CD4-positive, alpha-beta T cell (primary cell): Measurements from ENCODE around the gene WDR41. TPM values are rescaled to one million over a fixed set of nuclear protein-coding genes. Genes with fewer than 3 reads are reported as not detected.
"Not testable (repeated sequence)": the region's sequence is repeated elsewhere in the genome, so short reads cannot be mapped to it uniquely, and the experiment has no call there.

Experiments used
- ATAC-seq: fragments of 200-7000 bp; cut with Tn5 transposase; one replicate; pipeline ENCODE4 v1.10.0; 2022; ENCODE audit warnings: mild to moderate bottlenecking; ENCODE audit not compliant: poor library complexity
- CTCF ChIA-PET: fragments of 350-600 bp; sonication (Branson Sonifier 250); formaldehyde crosslinking; loops from one replicate; lab custom pipeline; 2021; ENCODE audit warnings: antibody characterized with exemption, inconsistent platforms; lab: Charles Lee
- POLR2A ChIA-PET: fragments of 350-600 bp; sonication (Branson Sonifier 250); formaldehyde crosslinking; loops from one replicate; lab custom pipeline; 2021; ENCODE audit warnings: antibody characterized with exemption, inconsistent platforms; lab: Charles Lee
- DNase-seq, 14 experiments: peaks; one replicate each; pipeline ENCODE4 v3.0.0-alpha.2; 2013 to 2020; ENCODE audit warnings: mixed read lengths in 2 of 14
- H3K27ac ChIP-seq, 2 donors: one replicate each; pipeline versions ENCODE4 v1.5.1 to v1.7.0; 2013; ENCODE audit warnings: low read length in 2 of 2, low read depth in 1 of 2, mild to moderate bottlenecking in 1 of 2
- H3K27me3 ChIP-seq, 2 experiments: 1 replicate in 1 of 2; 2 replicates in 1 of 2; pipeline versions ENCODE4 v1.6.1 to v1.7.0; 2013; ENCODE audit warnings: low read length in 2 of 2, control low read depth in 1 of 2, mild to moderate bottlenecking in 1 of 2, moderate library complexity in 1 of 2; ENCODE audit not compliant: insufficient read depth in 2 of 2, control insufficient read depth in 1 of 2
- H3K36me3 ChIP-seq: one replicate; pipeline ENCODE4 v1.6.1; 2013; ENCODE audit warnings: low read length, control low read depth; ENCODE audit not compliant: insufficient read depth
- H3K4me1 ChIP-seq: one replicate; pipeline ENCODE4 v1.6.1; 2013; ENCODE audit warnings: low read length, control low read depth; ENCODE audit not compliant: insufficient read depth
- H3K4me3 ChIP-seq: one replicate; pipeline ENCODE4 v1.5.1; 2013; ENCODE audit warnings: mild to moderate bottlenecking, low read length, moderate library complexity
- H3K9me3 ChIP-seq, 2 experiments: 1 replicate in 1 of 2; 2 replicates in 1 of 2; pipeline versions ENCODE4 v1.6.1 to v1.7.0; 2013; ENCODE audit warnings: low read length in 2 of 2, mild to moderate bottlenecking in 2 of 2, control low read depth in 1 of 2, moderate library complexity in 1 of 2; ENCODE audit not compliant: control insufficient read depth in 1 of 2, insufficient read depth in 1 of 2
- H3K27ac Mint-ChIP-seq: one replicate; pipeline ENCODE4 v1.8.0; 2020; ENCODE audit warnings: mixed read lengths
- H3K27me3 Mint-ChIP-seq: one replicate; pipeline ENCODE4 v1.8.0; 2021; ENCODE audit warnings: mixed read lengths
- H3K36me3 Mint-ChIP-seq: one replicate; pipeline ENCODE4 v1.8.0; 2021; ENCODE audit warnings: low read depth, mixed read lengths
- H3K4me1 Mint-ChIP-seq: one replicate; pipeline ENCODE4 v1.8.0; 2021; ENCODE audit warnings: low read depth, mixed read lengths
- H3K4me3 Mint-ChIP-seq: one replicate; pipeline ENCODE4 v1.8.0; 2020; ENCODE audit warnings: mild to moderate bottlenecking, mixed read lengths
- H3K9me3 Mint-ChIP-seq: one replicate; pipeline ENCODE4 v1.8.0; 2020; ENCODE audit warnings: mixed read lengths
- CTCF ChIP-seq: fragments of 200-600 bp; IDR thresholded peaks from one replicate; pipeline ENCODE4 v1.8.0; 2022; ENCODE audit warnings: antibody characterized with exemption, mild to moderate bottlenecking
- intact Hi-C, 2 experiments: fragments of 100-400 bp; cut with DNase I in 1 of 2; cut with micrococcal nuclease in 1 of 2; formaldehyde crosslinking; loops; one replicate each; pipeline versions ENCODE4 v1.15.1 to v1.9.0; 2023 to 2025; cut with DNase I, micrococcal nuclease
- total RNA-seq, 174 experiments: library from RNA in 2 of 174; stranded (reverse) in 2 of 174; gene quantifications; one replicate each; pipeline ENCODE4 v1.2.3 and lab custom pipeline; 2021 to 2026

Gene WDR41
- total RNA-seq, 2 experiments from 2014 or later: 4.2 to 4.4 TPM

GRCh38 chr5:77514457-77514856 lies 22.3 kb upstream of the WDR41 start:
- Histone ChIP-seq H3K4me3 (no peak overlapping the region), H3K27ac (no peak overlapping the region), H3K27me3 (no peaks in the 10 kb centered on the region), H3K36me3 (no peaks in the 10 kb centered on the region), H3K9me3 (no peaks in the 10 kb centered on the region), H3K4me1 (no peaks in the 10 kb centered on the region)
- no peak for TF ChIP-seq CTCF
- peaks cover 3% of the 10 kb centered on the region for H3K9me3 Mint-ChIP-seq
- H3K36me3 Mint-ChIP-seq: no peaks in the 10 kb centered on the region
- H3K4me3 Mint-ChIP-seq: no peak overlapping the region
- intact Hi-C loops: no loop called here
- H3K4me1 Mint-ChIP-seq: no peaks in the 10 kb centered on the region
- ATAC-seq (no peak), DNase-seq (no peak)
- POLR2A ChIA-PET: no interaction called here
- peaks cover 19% of the 10 kb centered on the region for H3K27me3 Mint-ChIP-seq
- CTCF ChIA-PET: no interaction called here
- H3K27ac Mint-ChIP-seq: no peak overlapping the region

GRCh38 chr5:77513321-77513720 lies 21.2 kb upstream of the WDR41 start:
- Histone ChIP-seq H3K4me1 (no peaks in the 10 kb centered on the region), H3K36me3 (no peaks in the 10 kb centered on the region), H3K27me3 (peaks cover 0 to 3% of the 10 kb centered on the region in 2 experiments), H3K4me3 (no peak overlapping the region), H3K9me3 (no peaks in the 10 kb centered on the region), H3K27ac (no peak overlapping the region)
- no peaks in the 10 kb centered on the region for H3K4me1 Mint-ChIP-seq
- no peaks in the 10 kb centered on the region for H3K36me3 Mint-ChIP-seq
- H3K27ac Mint-ChIP-seq: no peak overlapping the region
- H3K9me3 Mint-ChIP-seq: peaks cover 3% of the 10 kb centered on the region
- H3K4me3 Mint-ChIP-seq: no peak overlapping the region
- ChIA-PET POLR2A (no interaction called here), CTCF (interaction anchor here (0.6 kb wide), 1 partner anchor 316 kb away, joined by 3 read pairs; no protein-coding TSS in a partner anchor)
- peaks cover 27% of the 10 kb centered on the region for H3K27me3 Mint-ChIP-seq
- ATAC-seq: no peak
- no peak for TF ChIP-seq CTCF
- DNase-seq: no peak
- intact Hi-C loops: no loop called here

- ATAC-seq, H3K36me3 Mint-ChIP-seq, H3K9me3 Mint-ChIP-seq, H3K4me3 ChIP-seq, intact Hi-C loops, H3K4me1 ChIP-seq, H3K4me1 Mint-ChIP-seq, POLR2A ChIA-PET, H3K36me3 ChIP-seq, H3K27ac Mint-ChIP-seq, DNase-seq, H3K27me3 ChIP-seq, H3K27ac ChIP-seq, H3K4me3 Mint-ChIP-seq, H3K9me3 ChIP-seq, CTCF ChIA-PET: not testable (repeated sequence)
- H3K27me3 Mint-ChIP-seq: peaks cover 53% of the 10 kb centered on the region
Measured at GRCh38 chr5:77501132-77501531, 9.0 kb upstream of the WDR41 start.

GRCh38 chr5:77499973-77500372 lies 7.9 kb upstream of the WDR41 start:
- H3K27me3 Mint-ChIP-seq: peaks cover 49% of the 10 kb centered on the region
- Histone ChIP-seq H3K4me1 (no peaks in the 10 kb centered on the region), H3K27ac (no peak overlapping the region), H3K36me3 (no peaks in the 10 kb centered on the region), H3K9me3 (peaks cover 0 to 4% of the 10 kb centered on the region in 2 experiments), H3K4me3 (no peak overlapping the region), H3K27me3 (no peaks in the 10 kb centered on the region)
- intact Hi-C loops: loop anchor here (5.0 to 10.0 kb wide), 3 partner anchors 425 to 792 kb away; partner anchors contain the start of genes AGGF1 (in 1 of the 2) and AP3B1 (in 1 of the 2)
- no peak overlapping the region for H3K27ac Mint-ChIP-seq
- no peak for ATAC-seq
- DNase-seq: no peak
- H3K9me3 Mint-ChIP-seq: peaks cover 4% of the 10 kb centered on the region
- H3K4me3 Mint-ChIP-seq: no peak overlapping the region
- H3K36me3 Mint-ChIP-seq: no peaks in the 10 kb centered on the region
- CTCF ChIA-PET: interaction anchor here (0.8 kb wide), 1 partner anchor 8 kb away, joined by 7 read pairs; the partner anchor contains the start of gene WDR41
- POLR2A ChIA-PET: no interaction called here
- TF ChIP-seq CTCF: no peak
- H3K4me1 Mint-ChIP-seq: no peaks in the 10 kb centered on the region
